Measurements from ENCODE around the gene IQSEC3. TPM values are rescaled to one million over a fixed set of nuclear protein-coding genes. Genes with fewer than 3 reads are reported as not detected.

The IQSEC3 gene
- polyA plus RNA-seq, 1 experiment, result not detected

GRCh38 chr12:204261-204678 lies 137.7 kb downstream of the IQSEC3 start:
- no peak overlapping the region for H3K4me3 ChIP-seq (ENCODE audit: low read depth, low read length)
- ChIA-PET CTCF (no interaction called here), POLR2A (no interaction called here)
- DNase-seq (ENCODE audit: low read depth), result no peak
- H3K36me3 ChIP-seq (ENCODE audit: control insufficient read depth, insufficient read depth, low read length), result no peaks in the 10 kb centered on the region
- peaks cover 32% of the 10 kb centered on the region for H3K27me3 ChIP-seq (ENCODE audit: control insufficient read depth, insufficient read depth, low read length)
- TF ChIP-seq, protein P1, sequence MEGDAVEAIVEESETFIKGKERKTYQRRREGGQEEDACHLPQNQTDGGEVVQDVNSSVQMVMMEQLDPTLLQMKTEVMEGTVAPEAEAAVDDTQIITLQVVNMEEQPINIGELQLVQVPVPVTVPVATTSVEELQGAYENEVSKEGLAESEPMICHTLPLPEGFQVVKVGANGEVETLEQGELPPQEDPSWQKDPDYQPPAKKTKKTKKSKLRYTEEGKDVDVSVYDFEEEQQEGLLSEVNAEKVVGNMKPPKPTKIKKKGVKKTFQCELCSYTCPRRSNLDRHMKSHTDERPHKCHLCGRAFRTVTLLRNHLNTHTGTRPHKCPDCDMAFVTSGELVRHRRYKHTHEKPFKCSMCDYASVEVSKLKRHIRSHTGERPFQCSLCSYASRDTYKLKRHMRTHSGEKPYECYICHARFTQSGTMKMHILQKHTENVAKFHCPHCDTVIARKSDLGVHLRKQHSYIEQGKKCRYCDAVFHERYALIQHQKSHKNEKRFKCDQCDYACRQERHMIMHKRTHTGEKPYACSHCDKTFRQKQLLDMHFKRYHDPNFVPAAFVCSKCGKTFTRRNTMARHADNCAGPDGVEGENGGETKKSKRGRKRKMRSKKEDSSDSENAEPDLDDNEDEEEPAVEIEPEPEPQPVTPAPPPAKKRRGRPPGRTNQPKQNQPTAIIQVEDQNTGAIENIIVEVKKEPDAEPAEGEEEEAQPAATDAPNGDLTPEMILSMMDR (IDR thresholded peaks at IDR 0.05; ENCODE audit: insufficient read depth, low read depth, low read length), result no peak

GRCh38 chr12:205026-205425 lies 138.5 kb downstream of the IQSEC3 start:
- H3K27me3 ChIP-seq (ENCODE audit: control insufficient read depth, insufficient read depth, low read length), result peaks cover 32% of the 10 kb centered on the region
- CTCF ChIA-PET, result no interaction called here
- TF ChIP-seq, protein P1 (IDR thresholded peaks at IDR 0.05; ENCODE audit: insufficient read depth, low read depth, low read length), result no peak
- H3K36me3 ChIP-seq (ENCODE audit: control insufficient read depth, insufficient read depth, low read length), result no peaks in the 10 kb centered on the region
- H3K4me3 ChIP-seq (ENCODE audit: low read depth, low read length), result no peak overlapping the region
- POLR2A ChIA-PET, result no interaction called here
- DNase-seq (ENCODE audit: low read depth), result no peak

DNA sequence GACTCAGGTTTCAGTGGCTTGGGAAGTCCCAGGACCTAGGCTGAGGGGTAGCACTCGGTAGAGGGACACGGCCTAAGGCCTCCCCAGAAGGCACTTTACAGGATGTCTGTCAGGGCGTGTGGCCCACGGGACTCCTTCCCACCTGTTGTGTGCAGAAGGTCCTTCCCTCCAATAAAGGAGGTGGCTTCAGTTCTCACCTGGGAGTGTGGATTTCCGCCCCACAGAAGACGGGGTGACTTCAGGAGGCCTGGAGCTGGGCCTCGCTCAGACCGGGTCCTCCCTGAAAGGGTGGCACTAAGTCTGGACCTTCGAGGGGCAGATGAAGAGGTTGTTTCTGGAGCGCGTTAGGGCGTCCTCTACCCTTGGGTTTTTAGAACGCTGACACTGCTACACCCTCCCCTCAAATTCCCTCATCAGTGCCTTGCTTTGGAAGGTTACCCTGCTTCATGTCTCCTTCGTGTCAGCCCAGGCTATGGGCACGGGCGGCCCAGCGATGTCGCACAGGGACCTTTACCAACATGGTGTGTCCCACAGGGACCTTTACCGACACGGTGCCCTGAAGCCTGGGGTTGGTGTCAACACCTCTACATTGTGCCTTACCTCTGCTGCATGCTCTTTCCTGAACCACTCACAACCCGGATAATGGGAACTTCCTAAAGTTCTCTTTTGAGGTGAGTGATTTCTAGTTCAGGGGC lies 140.3 kb downstream of the IQSEC3 start:
- Histone ChIP-seq H3K27me3 (ENCODE audit: control insufficient read depth, insufficient read depth, low read length) (peaks cover 27% of the 10 kb centered on the region), H3K4me3 (ENCODE audit: low read depth, low read length) (no peak overlapping the region), H3K36me3 (ENCODE audit: control insufficient read depth, insufficient read depth, low read length) (no peaks in the 10 kb centered on the region)
- ChIA-PET POLR2A (no interaction called here), CTCF (no interaction called here)
- TF ChIP-seq, protein P1 (IDR thresholded peaks at IDR 0.05; ENCODE audit: insufficient read depth, low read depth, low read length), result no peak
- DNase-seq (ENCODE audit: low read depth), result no peak

- ChIA-PET CTCF (no interaction called here), POLR2A (no interaction called here)
- Histone ChIP-seq H3K4me3 (ENCODE audit: low read depth, low read length) (no peak overlapping the region), H3K36me3 (ENCODE audit: control insufficient read depth, insufficient read depth, low read length) (no peaks in the 10 kb centered on the region), H3K27me3 (ENCODE audit: control insufficient read depth, insufficient read depth, low read length) (peaks cover 23% of the 10 kb centered on the region)
- DNase-seq (ENCODE audit: low read depth), result no peak
- TF ChIP-seq, protein P1 (IDR thresholded peaks at IDR 0.05; ENCODE audit: insufficient read depth, low read depth, low read length), result no peak
These were observed 141.2 kb downstream of the IQSEC3 start for GRCh38 chr12:207804-208203.

DNA sequence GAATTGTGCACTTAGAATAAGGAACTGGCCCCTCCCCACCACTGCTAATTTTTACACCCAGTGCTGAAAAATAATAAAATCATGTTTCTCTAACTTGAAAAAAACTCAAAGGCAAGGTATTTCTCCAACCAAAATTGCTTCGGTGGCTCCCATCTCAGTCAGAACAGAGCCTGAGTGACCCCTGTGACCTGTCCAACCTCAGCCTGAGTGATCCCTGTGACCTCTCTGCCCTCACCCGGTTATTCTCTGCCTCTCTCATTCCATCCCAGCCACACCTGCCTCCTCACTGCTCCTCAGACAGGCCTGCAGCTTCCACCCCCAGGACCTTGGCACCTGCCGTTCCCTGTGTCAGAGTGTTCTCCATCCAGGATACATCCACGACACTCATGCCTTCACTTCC lies 142.2 kb downstream of the IQSEC3 start:
- CTCF ChIA-PET, result no interaction called here
- H3K36me3 ChIP-seq (ENCODE audit: control insufficient read depth, insufficient read depth, low read length), result no peaks in the 10 kb centered on the region
- DNase-seq (ENCODE audit: low read depth), result no peak
- no peak overlapping the region for H3K4me3 ChIP-seq (ENCODE audit: low read depth, low read length)
- TF ChIP-seq, protein P1 (IDR thresholded peaks at IDR 0.05; ENCODE audit: insufficient read depth, low read depth, low read length), result no peak
- POLR2A ChIA-PET, result no interaction called here
- H3K27me3 ChIP-seq (ENCODE audit: control insufficient read depth, insufficient read depth, low read length), result peaks cover 29% of the 10 kb centered on the region

Data from BJ (cell line).